IMR-90 (cell line): ENCODE results near the gene DISP2. TPM values are rescaled to one million over a fixed set of nuclear protein-coding genes. Genes with fewer than 3 reads are reported as not detected.

Source experiments
- ATAC-seq: fragments of 200-7000 bp; cut with Tn5 transposase; 2 replicates; pipeline ENCODE4 v1.9.1; 2020; ENCODE audit warnings: low read depth, mild to moderate bottlenecking, moderate library complexity
- BruUV-seq: library from RNA; stranded (reverse); fragments of 400-500 nt; replicated peaks from 2 replicates; lab custom pipeline; 2021; lab: Mats Ljungman, UMichigan
- CTCF ChIA-PET: fragments of 300-600 bp; formaldehyde crosslinking; extraction: SDS; loops from one replicate; lab custom pipeline; 2021; ENCODE audit warnings: antibody characterized with exemption; lab: Yijun Ruan, JAX
- POLR2A ChIA-PET: fragments of 300-600 bp; sonication (Branson Sonifier 250); formaldehyde crosslinking; loops from one replicate; lab custom pipeline; 2022; ENCODE audit warnings: antibody characterized with exemption; ENCODE audit not compliant: unreplicated experiment; lab: Charles Lee
- DNase-seq: peaks from one replicate; pipeline ENCODE4 v3.0.0; 2013
- H2AFZ ChIP-seq: replicated peaks from 2 replicates; pipeline ENCODE3; 2013; ENCODE audit warnings: low read length, mild to moderate bottlenecking; ENCODE audit not compliant: poor library complexity
- H2AK5ac ChIP-seq: 2 replicates; pipeline ENCODE4 v1.6.1; 2013; ENCODE audit warnings: low read depth, low read length, inconsistent platforms
- H2AK9ac ChIP-seq: replicated peaks from 2 replicates; pipeline ENCODE3; 2013; ENCODE audit warnings: mild to moderate bottlenecking, low read depth, low read length, moderate library complexity; ENCODE audit not compliant: poor library complexity
- H2BK120ac ChIP-seq: 2 replicates; pipeline ENCODE4 v1.6.1; 2013; ENCODE audit warnings: low read depth, low read length, inconsistent platforms
- H2BK15ac ChIP-seq: 3 replicates; pipeline ENCODE4 v1.6.1; 2013; ENCODE audit warnings: low read depth, low read length, inconsistent platforms
- H2BK20ac ChIP-seq: 2 replicates; pipeline ENCODE4 v1.6.1; 2013; ENCODE audit warnings: low read depth, mild to moderate bottlenecking, inconsistent platforms, low read length, moderate library complexity
- H2BK5ac ChIP-seq: 2 replicates; pipeline ENCODE4 v1.6.1; 2013; ENCODE audit warnings: mild to moderate bottlenecking, low read depth, low read length, inconsistent platforms; ENCODE audit not compliant: poor library complexity, severe bottlenecking
- H3K14ac ChIP-seq: replicated peaks from 2 replicates; pipeline ENCODE4 v1.6.1; 2013; ENCODE audit warnings: low read depth, low read length, inconsistent platforms
- H3K18ac ChIP-seq: 2 replicates; pipeline ENCODE4 v1.6.1; 2013; ENCODE audit warnings: low read depth, low read length, control low read depth
- H3K23ac ChIP-seq: 2 replicates; pipeline ENCODE4 v1.6.1; 2013; ENCODE audit warnings: low read depth, low read length, inconsistent platforms
- H3K27ac ChIP-seq: 2 replicates; pipeline ENCODE4 v1.5.1; 2013; ENCODE audit warnings: mild to moderate bottlenecking, control low read depth, low read length; ENCODE audit not compliant: insufficient read depth
- H3K27me3 ChIP-seq: 2 replicates; pipeline ENCODE4 v1.6.1; 2013; ENCODE audit warnings: low read length; ENCODE audit not compliant: control insufficient read depth, insufficient read depth
- H3K36me3 ChIP-seq: 2 replicates; pipeline ENCODE4 v1.6.1; 2013; ENCODE audit warnings: low read length, mixed read lengths; ENCODE audit not compliant: control insufficient read depth, insufficient read depth
- H3K4ac ChIP-seq: 2 replicates; pipeline ENCODE4 v1.6.1; 2013; ENCODE audit warnings: low read depth, low read length, inconsistent platforms
- H3K4me1 ChIP-seq: 2 replicates; pipeline ENCODE4 v1.6.1; 2013; ENCODE audit warnings: low read length, mixed read lengths; ENCODE audit not compliant: control insufficient read depth, insufficient read depth
- H3K4me2 ChIP-seq: 2 replicates; pipeline ENCODE4 v1.6.1; 2013; ENCODE audit warnings: low read depth, mild to moderate bottlenecking, control low read depth, low read length, moderate library complexity
- H3K4me3 ChIP-seq: 2 replicates; pipeline ENCODE4 v1.5.1; 2013; ENCODE audit warnings: low read depth, mild to moderate bottlenecking, control low read depth, low read length, moderate library complexity; ENCODE audit not compliant: insufficient read depth
- H3K56ac ChIP-seq: 2 replicates; pipeline ENCODE4 v1.6.1; 2013; ENCODE audit warnings: low read length, inconsistent platforms; ENCODE audit not compliant: insufficient read depth; ENCODE audit errors: extremely low read depth
- H3K79me1 ChIP-seq, 2 experiments: 2 replicates each; pipeline ENCODE4 v1.6.1; 2013; ENCODE audit warnings: low read length in 2 of 2, inconsistent platforms in 1 of 2, low read depth in 1 of 2
- H3K9ac ChIP-seq: 2 replicates; pipeline ENCODE4 v1.6.1; 2013; ENCODE audit warnings: low read depth, low read length, control low read depth
- H3K9me1 ChIP-seq: 2 replicates; pipeline ENCODE4 v1.6.1; 2013; ENCODE audit warnings: low read length, inconsistent platforms; ENCODE audit not compliant: insufficient read depth
- H3K9me3 ChIP-seq: 2 replicates; pipeline ENCODE4 v1.6.1; 2013; ENCODE audit warnings: low read length; ENCODE audit not compliant: control insufficient read depth, insufficient read depth
- H4K20me1 ChIP-seq: 2 replicates; pipeline ENCODE4 v1.6.1; 2013; ENCODE audit warnings: low read length, inconsistent platforms; ENCODE audit not compliant: insufficient read depth
- H4K5ac ChIP-seq: 2 replicates; pipeline ENCODE4 v1.6.1; 2013; ENCODE audit warnings: mild to moderate bottlenecking, low read depth, low read length, control low read depth
- H4K8ac ChIP-seq, 2 experiments: 2 replicates each; pipeline ENCODE4 v1.6.1; 2013; ENCODE audit warnings: low read depth in 2 of 2, low read length in 2 of 2, control low read depth in 1 of 2, inconsistent platforms in 1 of 2
- H4K91ac ChIP-seq: 2 replicates; pipeline ENCODE4 v1.6.1; 2013; ENCODE audit warnings: low read depth, low read length, inconsistent platforms; ENCODE audit not compliant: insufficient read depth
- BHLHE40 ChIP-seq: fragments of 150-350 bp; IDR thresholded peaks from 2 replicates; pipeline ENCODE4 v1.6.1; 2016; ENCODE audit warnings: mild to moderate bottlenecking, low read depth, low read length
- CEBPB ChIP-seq: IDR thresholded peaks from 2 replicates; pipeline ENCODE4 v1.6.1; 2012; ENCODE audit warnings: low read depth, low read length, improper control_type of control experiment
- CHD1 ChIP-seq: IDR thresholded peaks from 2 replicates; pipeline ENCODE4 v1.6.1; 2012; ENCODE audit warnings: low read depth, low read length, improper control_type of control experiment
- MAFK ChIP-seq: IDR thresholded peaks from 2 replicates; pipeline ENCODE4 v1.6.1; 2012; ENCODE audit warnings: low read depth, low read length, improper control_type of control experiment
- MAZ ChIP-seq: IDR thresholded peaks from 2 replicates; pipeline ENCODE4 v1.6.1; 2012; ENCODE audit warnings: low read depth, mild to moderate bottlenecking, low read length, improper control_type of control experiment, moderate library complexity, borderline replicate concordance
- MXI1 ChIP-seq: IDR thresholded peaks from 2 replicates; pipeline ENCODE4 v1.6.1; 2012; ENCODE audit warnings: low read depth, mild to moderate bottlenecking, low read length, moderate library complexity, borderline replicate concordance
- NFE2L2 ChIP-seq: fragments of 150-350 bp; IDR thresholded peaks from 2 replicates; pipeline ENCODE4 v1.6.1; 2016; ENCODE audit warnings: low read depth, mild to moderate bottlenecking, low read length
- POLR2A ChIP-seq: IDR thresholded peaks from 2 replicates; pipeline ENCODE4 v1.6.1; 2012; ENCODE audit warnings: mild to moderate bottlenecking, low read depth, low read length
- RAD21 ChIP-seq: IDR thresholded peaks from 2 replicates; pipeline ENCODE4 v1.6.1; 2012; ENCODE audit warnings: low read length, improper control_type of control experiment
- RCOR1 ChIP-seq: IDR thresholded peaks from 2 replicates; pipeline ENCODE4 v1.6.1; 2012; ENCODE audit warnings: mild to moderate bottlenecking, low read length, improper control_type of control experiment; ENCODE audit not compliant: insufficient replicate concordance
- RFX5 ChIP-seq: IDR thresholded peaks from 2 replicates; pipeline ENCODE4 v1.8.0; 2012; ENCODE audit warnings: low read depth, mild to moderate bottlenecking, low read length, moderate library complexity
- WGBS, 2 experiments: methylation state at CpG; one replicate each; pipeline versions ENCODE4 v1.1.5 to v1.1.7; 2013; ENCODE audit warnings: missing lambda C conversion rate in 2 of 2; ENCODE audit not compliant: insufficient read length in 1 of 2; ENCODE audit errors: extremely low coverage in 2 of 2; 5-methylcytosine and 5-hydroxymethylcytosine counted together
- dilution Hi-C: fragments of 300-500 bp; cut with HindIII; formaldehyde crosslinking; loops from one replicate; pipeline ENCODE4 v1.14.3; 2018; ENCODE audit warnings: low sequenced_read_pairs; ENCODE audit not compliant: unreplicated experiment
- in situ Hi-C: fragments of 300-500 bp; cut with MboI; formaldehyde crosslinking; loops from 3 replicates; pipeline ENCODE4 v1.14.3; 2019; ENCODE audit warnings: low sequenced_read_pairs, inconsistent platforms, mixed read lengths
- intact Hi-C: fragments of 100-400 bp; cut with micrococcal nuclease; formaldehyde crosslinking; loops from 2 replicates; pipeline ENCODE4 v1.10.0; 2022
- polyA plus RNA-seq, 3 experiments: library from polyadenylated mRNA; depleted of rRNA; stranded (reverse); fragments of >200 nt; gene quantifications; 2 replicates each; pipeline ENCODE4 v1.2.3, GENCODE V29; 2012; ENCODE audit warnings: low replicate concordance in 1 of 3
- total RNA-seq: library from RNA; depleted of rRNA; stranded (reverse); fragments of >200 nt; gene quantifications from 2 replicates; pipeline ENCODE4 v1.2.3, GENCODE V29; 2012
- TF ChIP-seq, protein P1 (sequence below): conservative IDR thresholded peaks from 2 replicates; pipeline ENCODE4 v1.5.1; 2012; ENCODE audit warnings: mild to moderate bottlenecking, low read depth, low read length, improper control_type of control experiment
- TF ChIP-seq, protein P2 (sequence below): fragments of 150-350 bp; IDR thresholded peaks from 2 replicates; pipeline ENCODE4 v1.6.1; 2017; ENCODE audit warnings: mild to moderate bottlenecking, antibody characterized with exemption, low read length, low read depth

Gene DISP2
- total and polyA plus RNA-seq, 2 of the 4 experiments (the other 2 are of a cell fraction) = 0.34 to 0.36 TPM

DNA sequence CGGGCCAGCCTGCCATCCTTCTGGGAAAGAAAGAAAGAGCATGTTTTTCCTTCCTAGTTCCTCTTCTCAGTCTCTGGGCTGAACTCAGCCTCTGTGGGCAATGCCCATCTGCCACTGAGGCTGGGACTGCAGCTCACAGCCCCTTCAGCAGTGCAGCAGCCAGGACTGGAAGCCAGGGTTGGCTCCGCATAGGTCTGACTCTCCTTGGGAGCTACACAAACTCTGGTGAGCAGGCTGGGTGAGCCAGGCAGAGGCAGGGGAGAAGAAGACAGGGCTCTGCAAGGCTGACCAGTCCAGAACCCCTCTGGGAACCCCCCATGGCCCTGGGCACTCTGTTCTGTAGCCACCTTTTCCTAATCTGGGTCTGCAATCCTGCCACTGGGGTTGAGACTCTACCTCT is 3.6 kb downstream of the DISP2 start:
- H2BK15ac ChIP-seq = no peak overlapping the region
- H3K9ac ChIP-seq = no peak overlapping the region
- peaks cover 26% of the 10 kb centered on the region for H3K27me3 ChIP-seq
- no peak overlapping the region for H3K56ac ChIP-seq
- peaks cover 3% of the 10 kb centered on the region; the same call in 1 of the 2 replicates for H3K4me1 ChIP-seq
- no peak overlapping the region for H2AFZ ChIP-seq
- H3K23ac ChIP-seq = no peak overlapping the region
- no peak overlapping the region for H4K91ac ChIP-seq
- DNase-seq (no peak), ATAC-seq (no peak)
- no peaks in the 10 kb centered on the region for H3K9me3 ChIP-seq
- H3K4ac ChIP-seq = no peak overlapping the region
- no peaks in the 10 kb centered on the region for H4K20me1 ChIP-seq
- H2BK20ac ChIP-seq = no peak overlapping the region
- H2AK9ac ChIP-seq = no peak overlapping the region
- ChIA-PET CTCF (no interaction called here), POLR2A (no interaction called here)
- no TSS peak for BruUV-seq
- no peak overlapping the region for H2BK5ac ChIP-seq
- H2AK5ac ChIP-seq = no peak overlapping the region
- H4K8ac ChIP-seq = no peak overlapping the region
- no peak overlapping the region for H3K27ac ChIP-seq
- in situ Hi-C loops (no loop called here), intact Hi-C loops (no loop called here), dilution Hi-C loops (no loop called here)
- no peak overlapping the region for H3K4me2 ChIP-seq
- H3K4me3 ChIP-seq = no peak overlapping the region
- H3K18ac ChIP-seq = no peak overlapping the region
- no peak overlapping the region for H4K5ac ChIP-seq
- no peak overlapping the region for H2BK120ac ChIP-seq
- no peaks in the 10 kb centered on the region for H3K9me1 ChIP-seq
- no peaks in the 10 kb centered on the region for H3K36me3 ChIP-seq
- WGBS, 2 experiments = 83% methylated on average over 1 of the region's 2 CpGs; no CpG with 5 or more reads in 1 of the 2 experiments
- H3K79me1 ChIP-seq = no peaks in the 10 kb centered on the region
- H3K14ac ChIP-seq = no peak overlapping the region
- TF ChIP-seq MAFK (no peak), MXI1 (no peak), RCOR1 (no peak), CEBPB (no peak), POLR2A (no peak), CHD1 (no peak), RFX5 (no peak), BHLHE40 (no peak), MAZ (no peak), RAD21 (no peak), NFE2L2 (no peak)
- TF ChIP-seq, protein P1, sequence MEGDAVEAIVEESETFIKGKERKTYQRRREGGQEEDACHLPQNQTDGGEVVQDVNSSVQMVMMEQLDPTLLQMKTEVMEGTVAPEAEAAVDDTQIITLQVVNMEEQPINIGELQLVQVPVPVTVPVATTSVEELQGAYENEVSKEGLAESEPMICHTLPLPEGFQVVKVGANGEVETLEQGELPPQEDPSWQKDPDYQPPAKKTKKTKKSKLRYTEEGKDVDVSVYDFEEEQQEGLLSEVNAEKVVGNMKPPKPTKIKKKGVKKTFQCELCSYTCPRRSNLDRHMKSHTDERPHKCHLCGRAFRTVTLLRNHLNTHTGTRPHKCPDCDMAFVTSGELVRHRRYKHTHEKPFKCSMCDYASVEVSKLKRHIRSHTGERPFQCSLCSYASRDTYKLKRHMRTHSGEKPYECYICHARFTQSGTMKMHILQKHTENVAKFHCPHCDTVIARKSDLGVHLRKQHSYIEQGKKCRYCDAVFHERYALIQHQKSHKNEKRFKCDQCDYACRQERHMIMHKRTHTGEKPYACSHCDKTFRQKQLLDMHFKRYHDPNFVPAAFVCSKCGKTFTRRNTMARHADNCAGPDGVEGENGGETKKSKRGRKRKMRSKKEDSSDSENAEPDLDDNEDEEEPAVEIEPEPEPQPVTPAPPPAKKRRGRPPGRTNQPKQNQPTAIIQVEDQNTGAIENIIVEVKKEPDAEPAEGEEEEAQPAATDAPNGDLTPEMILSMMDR = no peak
- TF ChIP-seq, protein P2, sequence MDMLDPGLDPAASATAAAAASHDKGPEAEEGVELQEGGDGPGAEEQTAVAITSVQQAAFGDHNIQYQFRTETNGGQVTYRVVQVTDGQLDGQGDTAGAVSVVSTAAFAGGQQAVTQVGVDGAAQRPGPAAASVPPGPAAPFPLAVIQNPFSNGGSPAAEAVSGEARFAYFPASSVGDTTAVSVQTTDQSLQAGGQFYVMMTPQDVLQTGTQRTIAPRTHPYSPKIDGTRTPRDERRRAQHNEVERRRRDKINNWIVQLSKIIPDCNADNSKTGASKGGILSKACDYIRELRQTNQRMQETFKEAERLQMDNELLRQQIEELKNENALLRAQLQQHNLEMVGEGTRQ = no peak
